Central memory CD8-positive, alpha-beta T cell (primary cell): ENCODE measurements around the gene USF3.

ENCODE experiments used
- ATAC-seq: fragments of 150-1000 bp; cut with Tn5 transposase; replicated peaks from 2 replicates; pipeline ENCODE4 v1.10.0; 2022; ENCODE audit warnings: mild to moderate bottlenecking, moderate FRiP score, moderate number of reproducible peaks; ENCODE audit not compliant: poor library complexity, severe bottlenecking; ENCODE audit errors: extremely low read depth
- DNase-seq, 2 donors: peaks; one replicate each; pipeline ENCODE4 v3.0.0; 2021; ENCODE audit warnings: low spot score in 2 of 2
- H3K27ac Mint-ChIP-seq: one replicate; pipeline ENCODE4 v1.8.0; 2022; ENCODE audit warnings: low read depth, mild to moderate bottlenecking, moderate library complexity, mixed read lengths
- H3K27me3 Mint-ChIP-seq: one replicate; pipeline ENCODE4 v1.8.0; 2022; ENCODE audit warnings: mixed read lengths
- H3K36me3 Mint-ChIP-seq: one replicate; pipeline ENCODE4 v1.8.0; 2022; ENCODE audit warnings: mild to moderate bottlenecking, moderate library complexity, mixed read lengths; ENCODE audit not compliant: insufficient read depth
- H3K4me1 Mint-ChIP-seq: one replicate; pipeline ENCODE4 v1.8.0; 2022; ENCODE audit warnings: mixed read lengths
- H3K4me3 Mint-ChIP-seq: one replicate; pipeline ENCODE4 v1.8.0; 2022; ENCODE audit warnings: mild to moderate bottlenecking, moderate library complexity, mixed read lengths
- H3K9me3 Mint-ChIP-seq: one replicate; pipeline ENCODE4 v1.8.0; 2022; ENCODE audit warnings: mixed read lengths

USF3 gene

DNA sequence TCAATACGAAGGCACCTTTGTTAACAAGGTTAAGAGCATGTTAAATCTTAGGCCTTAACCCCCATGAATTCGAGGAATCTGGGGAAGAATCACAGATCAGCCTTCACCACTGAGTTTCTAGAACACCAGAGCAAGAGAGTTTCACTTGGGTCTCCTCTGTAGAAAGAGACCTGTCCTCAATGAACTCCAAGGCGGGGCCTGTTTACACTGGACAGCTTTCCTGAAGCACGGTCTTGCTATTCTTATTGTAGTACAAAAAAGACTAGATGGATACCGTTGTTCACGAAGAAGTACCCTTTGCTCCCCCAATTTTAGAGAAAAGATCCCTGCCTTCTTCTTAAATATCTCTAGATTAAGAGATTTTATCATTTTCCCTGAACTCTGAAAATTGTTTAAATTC, 64.9 kb downstream of the USF3 start:
- Mint-ChIP-seq H3K36me3 (peaks cover 23% of the 10 kb centered on the region), H3K27me3 (no peaks in the 10 kb centered on the region)

DNA sequence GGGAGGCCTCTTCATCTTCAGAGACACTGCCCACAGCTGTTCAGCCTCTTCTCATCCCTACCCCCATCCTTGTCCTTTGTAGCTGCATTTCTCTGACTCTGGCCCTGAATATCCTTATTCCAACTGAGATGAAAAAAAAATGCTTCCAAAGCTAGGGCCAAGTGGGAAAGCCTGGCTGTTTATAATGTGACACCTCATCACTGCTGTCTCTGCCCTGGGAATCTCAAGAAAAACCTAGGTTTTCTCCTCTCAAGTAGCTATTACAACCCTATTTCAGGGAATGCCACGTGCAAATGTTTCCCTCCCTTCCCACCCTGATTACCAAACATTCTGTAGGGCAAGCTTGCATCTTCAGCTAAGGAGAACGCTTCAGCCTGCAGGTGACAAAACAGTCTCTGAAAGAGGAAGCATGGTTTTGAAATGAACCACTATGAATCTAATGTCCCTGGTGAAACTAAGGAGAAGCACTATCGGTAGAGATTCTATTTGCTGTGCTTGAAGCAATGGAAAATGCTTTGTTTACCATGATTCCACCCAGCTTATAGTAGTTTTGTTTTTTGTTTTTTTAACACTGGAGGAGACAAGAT, 65.4 kb downstream of the USF3 start:
- H3K27me3 Mint-ChIP-seq, result no peaks in the 10 kb centered on the region
- H3K4me3 Mint-ChIP-seq, result no peak overlapping the region
- peaks cover 25% of the 10 kb centered on the region for H3K36me3 Mint-ChIP-seq
- no peak for ATAC-seq
- no peaks in the 10 kb centered on the region for H3K4me1 Mint-ChIP-seq
- DNase-seq, result no peak
- no peaks in the 10 kb centered on the region for H3K9me3 Mint-ChIP-seq
- H3K27ac Mint-ChIP-seq, result no peak overlapping the region

More for the DNA sequence above, 64.9 kb downstream of the USF3 start:
- peak overlapping the region; percentile 19 for H3K27ac Mint-ChIP-seq
- ATAC-seq (no peak), DNase-seq (no peak)
- H3K4me3 Mint-ChIP-seq, result no peak overlapping the region
- H3K4me1 Mint-ChIP-seq, result no peaks in the 10 kb centered on the region
- no peaks in the 10 kb centered on the region for H3K9me3 Mint-ChIP-seq

DNA sequence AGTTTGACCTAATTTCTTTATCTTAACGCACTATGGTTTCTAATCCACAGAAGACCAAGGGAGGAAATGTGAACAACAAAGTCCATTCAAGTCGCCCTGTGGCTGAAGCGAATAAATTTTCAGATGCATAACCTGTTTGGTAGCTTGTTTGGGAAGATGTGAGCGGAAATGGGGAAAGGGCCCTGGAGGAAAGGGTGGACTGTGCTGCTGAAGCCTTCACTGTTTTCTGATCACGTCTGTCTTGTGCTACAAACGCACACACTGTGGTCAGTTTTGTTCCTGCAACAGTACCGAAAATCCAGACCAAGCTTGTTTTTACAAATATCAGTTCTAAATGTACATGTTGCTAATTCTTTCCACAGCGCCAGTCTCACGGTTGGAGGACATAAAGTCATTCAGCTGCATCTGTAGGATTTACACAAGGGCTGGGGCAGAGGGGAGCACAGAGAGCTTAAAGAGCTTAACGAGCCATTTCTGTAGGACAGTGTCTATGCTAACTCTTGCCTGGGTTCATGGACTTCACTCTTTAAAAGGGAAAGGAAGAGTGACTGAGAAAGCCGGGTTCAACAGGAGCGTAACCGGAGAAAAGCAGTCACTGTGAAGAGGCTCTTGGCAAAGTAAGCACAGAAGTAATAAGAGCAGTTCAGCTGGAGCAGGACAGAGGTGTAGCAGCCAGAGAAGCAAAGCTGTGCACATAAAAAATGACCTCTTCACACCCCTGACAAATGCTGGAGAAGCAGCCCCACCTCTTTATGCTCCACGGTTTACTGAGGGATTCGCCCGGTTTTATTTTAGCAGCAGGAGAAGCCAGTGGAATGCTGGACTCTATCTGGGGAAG, 66.6 kb downstream of the USF3 start:
- Mint-ChIP-seq H3K4me3 (no peak overlapping the region), H3K4me1 (no peaks in the 10 kb centered on the region), H3K27me3 (no peaks in the 10 kb centered on the region), H3K27ac (peak overlapping the region; percentile 20), H3K9me3 (no peaks in the 10 kb centered on the region), H3K36me3 (peaks cover 33% of the 10 kb centered on the region)
- DNase-seq (no peak), ATAC-seq (no peak)

DNA sequence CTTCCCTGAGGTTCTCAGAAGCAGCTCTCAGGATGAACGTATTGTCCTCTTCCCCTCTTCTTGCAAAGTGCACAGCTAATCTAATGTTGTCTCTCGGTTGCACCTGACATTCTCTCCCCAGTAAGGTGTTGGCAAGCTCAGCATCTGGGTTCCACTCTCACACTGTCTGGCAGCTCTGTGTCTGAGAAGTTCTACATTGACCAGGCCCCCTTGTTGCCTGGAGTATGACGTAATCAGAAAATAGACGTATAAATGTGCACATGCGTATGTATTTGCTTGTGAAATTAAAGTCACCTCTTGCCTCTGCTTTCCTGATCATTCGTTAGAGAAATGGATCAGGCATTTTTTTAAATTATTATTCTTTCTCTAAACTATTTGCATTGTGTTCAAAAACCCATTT, 67.7 kb downstream of the USF3 start:
- H3K27me3 Mint-ChIP-seq, result no peaks in the 10 kb centered on the region
- H3K4me1 Mint-ChIP-seq, result no peaks in the 10 kb centered on the region
- no peak overlapping the region for H3K4me3 Mint-ChIP-seq
- DNase-seq (no peak), ATAC-seq (no peak)
- peaks cover 41% of the 10 kb centered on the region for H3K36me3 Mint-ChIP-seq
- no peaks in the 10 kb centered on the region for H3K9me3 Mint-ChIP-seq
- H3K27ac Mint-ChIP-seq, result no peak overlapping the region

DNA sequence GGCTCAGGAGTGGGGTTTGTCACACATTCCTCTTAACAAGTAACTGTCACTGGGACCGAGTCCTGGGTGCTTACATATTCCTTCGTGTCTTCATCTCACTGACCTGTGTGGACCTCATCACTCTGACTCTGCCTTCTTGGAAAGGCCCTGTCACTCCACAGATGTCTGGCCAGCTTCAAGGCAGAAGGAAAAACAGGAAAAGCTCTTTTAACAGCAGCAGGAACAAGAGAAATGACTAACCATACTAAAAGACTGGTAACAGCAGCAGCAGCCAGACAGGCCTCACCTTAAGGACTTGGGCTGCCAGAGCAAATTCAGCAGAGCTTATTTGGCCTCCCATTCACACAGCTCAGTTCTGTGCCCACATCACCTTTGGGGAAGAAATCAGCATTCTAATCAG, 68.1 kb downstream of the USF3 start:
- peaks cover 46% of the 10 kb centered on the region for H3K36me3 Mint-ChIP-seq
- no peaks in the 10 kb centered on the region for H3K27me3 Mint-ChIP-seq
- H3K4me1 Mint-ChIP-seq, result no peaks in the 10 kb centered on the region
- no peak overlapping the region for H3K4me3 Mint-ChIP-seq
- H3K9me3 Mint-ChIP-seq, result no peaks in the 10 kb centered on the region
- no peak overlapping the region for H3K27ac Mint-ChIP-seq
- DNase-seq (no peak), ATAC-seq (no peak)

DNA sequence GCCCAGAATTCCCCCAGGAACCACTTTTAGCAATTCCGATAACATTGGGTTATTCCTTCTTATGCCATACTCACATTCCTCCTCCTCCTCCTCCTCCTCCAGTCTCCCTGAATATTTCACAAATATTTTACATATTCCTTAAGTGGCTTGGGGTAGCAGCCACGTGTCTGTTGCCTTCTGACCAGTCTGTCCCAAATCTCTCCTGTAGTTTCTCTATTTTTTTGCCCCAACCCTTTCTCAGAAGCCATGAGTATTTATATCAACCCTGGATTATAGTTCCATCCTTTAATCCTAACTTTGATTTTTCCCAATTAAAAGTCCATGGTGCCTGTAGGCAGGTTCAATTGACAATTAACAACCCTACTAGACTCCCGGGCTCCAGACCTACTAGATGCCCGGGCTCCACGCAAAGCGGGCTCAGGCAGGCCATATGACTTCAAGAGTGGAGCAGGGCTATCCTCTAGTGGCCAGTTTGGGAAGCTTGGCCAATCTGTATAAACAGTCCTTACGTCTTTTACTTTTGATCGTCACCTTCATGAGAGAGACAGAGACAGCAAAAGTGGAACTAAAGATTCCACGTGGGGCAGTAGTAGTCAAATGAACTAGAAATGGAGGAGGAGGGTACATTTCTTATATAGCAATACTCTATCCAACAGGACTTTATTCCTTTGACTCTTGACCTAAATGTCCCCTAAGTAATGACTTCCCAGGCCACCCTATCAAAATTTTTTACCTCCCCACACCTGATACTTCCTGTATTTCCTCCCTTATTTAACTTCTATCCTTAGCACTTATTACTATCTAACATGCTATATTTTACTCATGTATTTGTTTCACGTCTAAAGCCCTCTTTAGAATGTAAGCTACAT, 69.7 kb downstream of the USF3 start:
- no peaks in the 10 kb centered on the region for H3K9me3 Mint-ChIP-seq
- peaks cover 56% of the 10 kb centered on the region for H3K36me3 Mint-ChIP-seq
- peak overlapping the region; percentile 41 for H3K27ac Mint-ChIP-seq
- H3K27me3 Mint-ChIP-seq, result no peaks in the 10 kb centered on the region
- H3K4me3 Mint-ChIP-seq, result no peak overlapping the region
- DNase-seq, result no peak
- H3K4me1 Mint-ChIP-seq, result no peaks in the 10 kb centered on the region
- peak; percentile 43 for ATAC-seq

DNA sequence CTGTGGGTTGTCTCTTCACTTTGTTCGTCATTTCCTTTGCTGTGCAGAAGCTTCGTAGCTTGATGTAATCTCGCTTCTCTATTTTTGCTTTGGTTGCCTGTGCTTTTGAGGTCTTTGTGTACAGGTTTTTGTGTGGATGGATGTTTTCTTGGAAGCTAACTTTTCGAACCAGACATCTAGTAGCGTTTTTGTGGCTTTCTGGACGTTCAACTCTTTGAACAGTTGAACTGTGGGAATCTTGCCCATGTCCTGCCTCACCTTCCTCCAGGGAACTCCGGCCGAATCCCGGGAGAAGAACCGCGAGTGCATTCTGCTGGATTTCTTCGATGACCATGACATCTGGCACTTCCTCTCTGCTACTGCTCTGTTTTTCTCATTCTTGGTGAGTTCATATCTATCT, 70.6 kb downstream of the USF3 start:
- H3K9me3 Mint-ChIP-seq, result no peaks in the 10 kb centered on the region
- ATAC-seq (no peak), DNase-seq (no peak)
- H3K36me3 Mint-ChIP-seq, result peaks cover 62% of the 10 kb centered on the region
- no peak overlapping the region for H3K4me3 Mint-ChIP-seq
- peak overlapping the region; percentile 41 for H3K27ac Mint-ChIP-seq
- no peaks in the 10 kb centered on the region for H3K4me1 Mint-ChIP-seq
- no peaks in the 10 kb centered on the region for H3K27me3 Mint-ChIP-seq

DNA sequence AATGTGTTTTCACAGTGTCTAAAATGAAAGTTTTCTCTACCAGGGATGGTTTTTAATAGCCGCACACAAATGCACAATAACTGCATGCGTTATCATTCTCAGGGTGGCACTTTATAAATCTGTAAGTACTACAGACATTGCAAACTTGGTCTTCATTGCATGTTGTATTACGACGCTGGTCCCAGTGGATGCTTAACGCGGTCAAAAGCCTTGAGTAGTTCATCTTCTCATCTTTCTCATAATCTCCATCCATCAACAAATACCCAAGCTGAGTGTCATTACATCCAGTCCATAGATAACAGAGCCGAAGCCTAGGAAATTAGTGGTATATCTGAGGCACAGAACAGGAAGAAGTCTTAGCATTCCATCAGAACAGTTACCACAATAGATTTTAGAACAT, 72.6 kb downstream of the USF3 start:
- Mint-ChIP-seq H3K4me1 (no peaks in the 10 kb centered on the region), H3K4me3 (no peak overlapping the region), H3K36me3 (peaks cover 64% of the 10 kb centered on the region), H3K27ac (no peak overlapping the region), H3K27me3 (no peaks in the 10 kb centered on the region), H3K9me3 (no peaks in the 10 kb centered on the region)
- ATAC-seq (no peak), DNase-seq (no peak)

DNA sequence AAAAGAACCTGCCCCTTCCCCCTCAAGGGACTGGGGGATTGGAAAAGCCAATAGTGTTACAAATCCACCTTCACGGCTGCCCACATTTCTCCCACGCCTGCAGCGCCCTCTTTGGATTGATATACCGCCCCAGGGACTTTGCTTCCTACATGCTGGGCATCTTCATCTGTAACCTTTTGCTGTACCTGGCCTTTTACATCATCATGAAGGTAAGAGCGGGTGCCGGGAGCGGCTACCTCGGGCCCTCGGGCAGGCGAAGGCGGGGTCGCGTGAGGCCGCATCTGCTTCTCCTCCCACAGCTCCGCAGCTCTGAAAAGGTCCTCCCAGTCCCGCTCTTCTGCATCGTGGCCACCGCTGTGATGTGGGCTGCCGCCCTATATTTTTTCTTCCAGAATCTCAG, 73.1 kb downstream of the USF3 start:
- Mint-ChIP-seq H3K4me3 (no peak overlapping the region), H3K27ac (no peak overlapping the region), H3K36me3 (peaks cover 62% of the 10 kb centered on the region), H3K4me1 (no peaks in the 10 kb centered on the region), H3K27me3 (no peaks in the 10 kb centered on the region), H3K9me3 (no peaks in the 10 kb centered on the region)
- DNase-seq (no peak), ATAC-seq (no peak)

DNA sequence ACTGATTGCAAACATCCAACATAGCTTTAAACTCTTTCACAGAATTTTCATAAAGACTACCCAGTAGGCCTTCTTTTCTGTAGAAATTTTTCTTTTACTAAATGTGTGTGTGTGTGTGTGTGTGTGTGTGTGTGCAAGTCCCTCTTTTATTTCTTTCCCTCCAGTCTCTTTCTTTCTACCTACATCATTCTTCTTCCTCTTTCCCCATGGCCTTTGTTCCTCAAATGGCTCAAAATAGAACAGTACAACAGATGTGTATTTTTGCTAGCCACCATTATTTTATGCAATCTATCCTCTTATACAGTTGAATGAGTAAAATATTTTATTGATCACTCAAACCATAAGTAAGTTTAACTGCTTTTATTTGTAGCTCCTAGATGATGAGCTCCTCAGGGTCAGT, 76.4 kb downstream of the USF3 start:
- peak overlapping the region; percentile 52 for H3K27ac Mint-ChIP-seq

DNA sequence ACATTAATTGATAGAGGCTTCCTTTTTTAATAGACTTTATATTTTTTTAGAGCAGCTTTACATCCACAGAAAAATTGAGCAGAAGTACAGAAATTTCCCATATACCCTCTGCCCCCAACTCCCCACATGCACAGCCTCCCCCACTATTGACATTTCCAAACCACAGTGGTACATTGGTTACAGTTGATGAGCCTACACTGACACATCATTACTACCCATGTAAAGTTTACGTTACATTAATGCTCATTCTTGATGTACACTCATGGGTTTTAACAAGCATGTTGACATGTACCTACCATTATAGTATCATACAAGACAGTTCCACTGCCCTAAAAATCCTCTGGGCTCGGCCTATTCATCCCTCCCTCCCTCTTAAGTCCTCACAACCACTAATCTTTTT, 78.7 kb downstream of the USF3 start:
- Mint-ChIP-seq H3K4me1 (no peaks in the 10 kb centered on the region), H3K36me3 (peaks cover 43% of the 10 kb centered on the region), H3K9me3 (no peaks in the 10 kb centered on the region), H3K4me3 (no peak overlapping the region), H3K27ac (no peak overlapping the region), H3K27me3 (no peaks in the 10 kb centered on the region)
- ATAC-seq (no peak), DNase-seq (no peak)

More for the DNA sequence above, 76.4 kb downstream of the USF3 start:
- Mint-ChIP-seq H3K4me1 (no peaks in the 10 kb centered on the region), H3K27me3 (no peaks in the 10 kb centered on the region), H3K9me3 (no peaks in the 10 kb centered on the region), H3K36me3 (peaks cover 54% of the 10 kb centered on the region), H3K4me3 (no peak overlapping the region)
- ATAC-seq, result no peak
- DNase-seq, result no peak

DNA sequence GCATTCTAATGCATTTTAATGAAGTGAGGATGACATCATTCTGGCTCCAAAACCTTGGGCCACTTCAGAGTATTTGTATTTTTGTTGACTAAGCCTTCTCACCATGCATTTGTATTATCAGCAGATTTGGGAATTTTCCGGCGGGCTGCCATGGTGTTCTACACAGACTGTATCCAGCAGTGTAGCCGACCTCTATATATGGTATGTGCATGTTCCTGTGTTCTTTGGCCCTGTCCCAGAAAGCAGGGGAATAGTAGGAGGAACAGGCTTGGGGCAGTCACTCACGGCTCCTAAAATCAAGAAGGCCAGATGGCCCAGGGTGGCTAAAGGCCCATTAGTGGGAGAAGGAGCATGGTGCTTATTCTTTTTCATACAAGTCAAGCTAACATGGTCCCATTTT, 80.5 kb downstream of the USF3 start:
- Mint-ChIP-seq H3K27me3 (no peaks in the 10 kb centered on the region), H3K27ac (no peak overlapping the region), H3K4me1 (no peaks in the 10 kb centered on the region), H3K36me3 (peaks cover 46% of the 10 kb centered on the region), H3K4me3 (no peak overlapping the region), H3K9me3 (no peaks in the 10 kb centered on the region)
- DNase-seq (no peak), ATAC-seq (no peak)
